HG03095 (cell line): ENCODE data around the gene CDH16.
"Not testable (repeated sequence)": the region's sequence is repeated elsewhere in the genome, so short reads cannot be mapped to it uniquely, and the experiment has no call there.

Source experiments
- ATAC-seq: cut with Tn5 transposase; IDR thresholded peaks from one replicate; pipeline ENCODE4 v1.9.1; 2021; ENCODE audit warnings: moderate library complexity; ENCODE audit not compliant: unreplicated experiment

CDH16 gene, protein sequence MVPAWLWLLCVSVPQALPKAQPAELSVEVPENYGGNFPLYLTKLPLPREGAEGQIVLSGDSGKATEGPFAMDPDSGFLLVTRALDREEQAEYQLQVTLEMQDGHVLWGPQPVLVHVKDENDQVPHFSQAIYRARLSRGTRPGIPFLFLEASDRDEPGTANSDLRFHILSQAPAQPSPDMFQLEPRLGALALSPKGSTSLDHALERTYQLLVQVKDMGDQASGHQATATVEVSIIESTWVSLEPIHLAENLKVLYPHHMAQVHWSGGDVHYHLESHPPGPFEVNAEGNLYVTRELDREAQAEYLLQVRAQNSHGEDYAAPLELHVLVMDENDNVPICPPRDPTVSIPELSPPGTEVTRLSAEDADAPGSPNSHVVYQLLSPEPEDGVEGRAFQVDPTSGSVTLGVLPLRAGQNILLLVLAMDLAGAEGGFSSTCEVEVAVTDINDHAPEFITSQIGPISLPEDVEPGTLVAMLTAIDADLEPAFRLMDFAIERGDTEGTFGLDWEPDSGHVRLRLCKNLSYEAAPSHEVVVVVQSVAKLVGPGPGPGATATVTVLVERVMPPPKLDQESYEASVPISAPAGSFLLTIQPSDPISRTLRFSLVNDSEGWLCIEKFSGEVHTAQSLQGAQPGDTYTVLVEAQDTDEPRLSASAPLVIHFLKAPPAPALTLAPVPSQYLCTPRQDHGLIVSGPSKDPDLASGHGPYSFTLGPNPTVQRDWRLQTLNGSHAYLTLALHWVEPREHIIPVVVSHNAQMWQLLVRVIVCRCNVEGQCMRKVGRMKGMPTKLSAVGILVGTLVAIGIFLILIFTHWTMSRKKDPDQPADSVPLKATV

DNA sequence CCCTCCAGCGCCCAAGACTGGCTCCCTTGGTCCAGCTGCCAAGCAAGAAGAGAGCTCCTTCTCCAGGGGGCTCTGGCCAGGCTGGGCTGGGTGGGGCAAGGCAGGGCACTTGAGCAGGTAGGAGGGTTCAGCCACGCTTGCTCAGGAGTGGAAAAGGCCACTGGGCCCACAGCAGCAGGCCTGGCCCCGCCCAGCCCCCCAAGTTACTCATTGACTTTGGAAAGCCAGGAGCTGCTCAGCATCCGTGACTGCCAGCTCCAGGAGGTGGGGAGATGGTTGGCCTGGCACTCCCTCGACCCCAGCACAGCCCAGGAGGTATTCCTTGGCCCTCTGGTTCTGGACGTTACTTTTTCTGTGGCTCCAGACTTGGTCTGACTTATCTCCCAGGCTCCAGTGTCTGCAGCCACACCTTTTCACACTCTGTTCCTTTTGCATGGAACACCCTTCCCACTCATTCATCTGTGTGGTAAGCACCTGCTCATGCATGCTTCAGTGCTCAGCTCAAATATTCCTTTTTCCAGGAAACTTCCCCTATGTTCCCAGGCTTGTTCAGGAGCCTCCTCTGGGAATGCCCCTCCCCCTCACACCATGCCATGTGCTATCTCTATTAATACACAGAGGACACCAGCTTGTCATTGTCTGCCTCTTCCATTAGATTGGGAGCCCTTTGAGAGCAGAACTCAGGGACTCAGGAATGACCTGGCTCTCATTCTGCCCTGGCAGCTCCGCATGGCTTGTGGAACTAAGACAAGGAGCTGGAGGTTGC lies at the start of gene CDH16:
Gene CDH16 (minus strand): TSS at position 83 of the 766 bp plus-strand sequence. CDS start 820 bp downstream, outside the sequence.
- no peak for ATAC-seq

DNA sequence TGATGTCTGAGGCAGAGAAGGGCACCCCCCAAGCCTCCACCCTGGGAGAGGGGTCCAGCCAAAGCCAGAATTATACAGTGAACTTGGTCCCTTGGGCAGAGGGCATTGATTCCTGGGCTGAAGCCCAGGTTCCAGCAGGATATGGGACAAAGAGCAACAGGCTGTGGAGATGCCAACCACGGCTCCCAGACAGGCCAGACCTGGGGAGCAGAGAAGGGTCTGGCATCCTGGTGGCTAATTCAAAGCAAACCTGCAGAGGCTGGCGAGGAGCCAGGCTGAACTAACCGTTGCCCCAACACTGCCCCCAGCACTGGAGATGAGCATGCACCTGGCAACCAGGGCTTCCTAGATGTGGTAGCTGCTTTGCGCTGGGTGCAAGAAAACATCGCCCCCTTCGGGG lies 45.4 kb upstream of the CDH16 start:
- ATAC-seq = no peak

GRCh38 chr16:66961914-66962313 lies 43.2 kb upstream of the CDH16 start:
- ATAC-seq = no peak

- ATAC-seq = peak; percentile 64
Measured at GRCh38 chr16:66961065-66961744, 42.5 kb upstream of the CDH16 start, which contains the start of gene CES3. Gene CES3 (plus strand): TSS chr16:66961266. CDS start chr16:66961308, 42 bp downstream.

- ATAC-seq = no peak
Measured at GRCh38 chr16:66960270-66960669, 41.6 kb upstream of the CDH16 start.

GRCh38 chr16:66959704-66960161 lies 41.0 kb upstream of the CDH16 start:
- no peak for ATAC-seq

DNA sequence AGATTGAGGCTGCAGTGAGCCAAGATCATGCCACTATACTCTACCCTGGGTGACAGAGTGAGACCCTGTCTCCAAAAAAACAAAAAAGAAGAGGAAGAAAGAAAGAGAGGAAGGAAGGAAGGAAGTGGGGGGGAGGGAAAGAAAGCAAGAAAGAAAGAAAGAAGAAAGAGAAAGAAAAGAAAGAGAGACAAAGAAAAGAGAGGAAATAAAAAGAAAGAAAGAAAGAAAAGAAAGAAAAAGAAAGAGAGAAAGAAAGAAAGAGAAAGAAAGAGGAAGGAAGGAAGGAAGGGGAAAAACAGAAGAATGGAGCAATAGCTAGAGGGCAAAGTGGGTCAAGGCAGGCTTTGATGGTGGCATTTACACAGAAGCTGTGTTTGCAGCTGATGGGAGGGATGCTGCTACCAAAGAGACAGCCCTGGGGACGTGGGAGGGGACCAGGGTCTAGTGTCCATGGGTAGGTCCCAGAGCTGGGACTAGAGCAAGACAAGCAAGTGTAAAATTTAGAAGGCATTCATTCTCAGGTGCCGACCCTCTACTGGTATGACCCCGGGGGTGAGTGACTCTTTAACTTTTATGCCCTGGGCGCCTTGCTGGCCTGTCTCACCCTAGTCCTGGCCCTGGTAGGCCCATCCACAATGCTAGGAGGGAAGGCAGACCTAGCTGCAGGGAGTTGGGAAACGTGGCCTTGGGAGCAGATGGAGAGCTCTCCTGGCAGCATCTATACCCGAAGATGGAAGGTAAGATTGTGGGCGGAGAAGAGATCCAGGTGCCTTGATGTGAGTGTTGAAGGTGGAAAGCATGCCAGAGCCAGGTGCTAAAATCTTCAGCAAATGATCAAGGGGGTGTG lies 40.4 kb upstream of the CDH16 start:
- ATAC-seq = no peak

DNA sequence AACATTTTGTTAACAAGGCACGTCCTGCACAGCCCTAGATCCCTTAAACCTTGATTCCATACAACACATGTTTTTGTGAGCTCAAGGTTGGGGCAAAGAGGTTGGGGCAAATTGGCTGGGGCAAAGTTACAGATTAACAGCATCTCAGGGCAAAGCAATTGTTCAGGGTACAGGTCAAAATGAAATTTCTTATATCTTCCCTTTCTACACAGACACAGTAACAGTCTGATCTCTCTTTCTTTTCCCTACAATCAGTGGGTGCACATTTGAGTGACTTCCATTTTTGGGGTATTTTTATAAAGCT lies 37.4 kb upstream of the CDH16 start:
- not testable (repeated sequence) for ATAC-seq

DNA sequence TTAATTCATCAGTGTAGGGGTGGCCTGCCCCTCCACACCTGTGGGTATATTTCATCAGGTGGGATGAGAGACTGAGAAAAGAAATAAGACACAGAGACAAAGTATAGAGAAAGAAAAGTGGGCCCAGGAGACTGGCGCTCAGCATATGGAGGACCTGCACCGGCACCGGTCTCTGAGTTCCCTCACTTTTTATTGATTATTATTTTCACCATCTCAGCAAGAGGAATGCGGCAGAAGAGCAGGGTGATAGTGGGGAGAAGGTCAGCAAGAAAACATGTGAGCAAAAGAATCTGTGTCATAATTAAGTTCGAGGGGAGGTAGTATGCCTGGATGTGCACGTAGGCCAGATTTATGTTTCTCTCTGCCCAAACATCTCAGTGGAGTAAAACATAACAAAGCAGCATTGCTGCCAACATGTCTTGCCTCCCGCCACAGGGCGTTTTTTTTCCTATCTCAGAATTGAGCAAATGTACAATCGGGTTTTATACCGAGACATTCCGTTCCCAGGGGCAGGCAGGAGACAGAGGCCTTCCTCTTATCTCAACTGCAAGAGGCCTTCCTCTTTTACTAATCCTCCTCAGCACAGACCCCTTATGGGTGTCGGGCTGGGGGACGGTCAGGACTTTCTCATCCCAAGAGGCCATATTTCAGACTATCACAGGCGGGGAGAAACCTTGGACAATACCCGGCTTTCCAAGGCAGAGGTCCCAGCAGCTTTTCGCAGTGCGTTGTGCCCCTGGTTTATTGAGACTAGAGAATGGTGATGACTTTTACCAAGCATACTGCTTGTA lies 36.9 kb upstream of the CDH16 start:
- ATAC-seq = not testable (repeated sequence)

DNA sequence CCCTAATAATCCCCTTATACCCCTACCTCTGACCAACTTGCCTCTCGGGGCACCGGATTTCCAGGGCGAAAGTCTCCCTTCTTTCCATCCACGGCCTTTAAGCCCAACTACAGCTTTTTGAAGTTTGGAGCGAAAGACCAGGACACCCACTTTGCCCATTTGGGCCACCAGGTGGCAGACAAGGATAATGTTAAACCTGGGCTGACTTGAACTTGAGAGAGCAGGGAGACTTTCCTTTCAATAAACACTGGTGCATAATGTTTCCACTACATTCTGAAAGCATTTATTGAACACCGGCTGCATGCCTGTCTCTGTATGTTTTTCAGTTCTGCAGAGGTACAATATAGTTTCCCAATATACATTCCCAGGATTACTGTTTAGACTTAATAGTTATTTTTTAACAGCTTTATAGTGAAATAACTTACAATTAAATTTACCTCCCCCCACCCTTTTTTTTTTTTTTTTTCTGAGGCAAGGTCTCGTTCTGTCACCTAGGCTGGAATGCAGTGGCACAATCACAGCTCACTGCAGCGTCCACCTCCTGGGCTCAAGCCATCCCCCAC lies 35.5 kb upstream of the CDH16 start:
- ATAC-seq = no peak

GRCh38 chr16:66953462-66954096 lies 34.9 kb upstream of the CDH16 start:
- ATAC-seq = no peak

- no peak for ATAC-seq
Measured at GRCh38 chr16:66952430-66953110, 33.9 kb upstream of the CDH16 start.

DNA sequence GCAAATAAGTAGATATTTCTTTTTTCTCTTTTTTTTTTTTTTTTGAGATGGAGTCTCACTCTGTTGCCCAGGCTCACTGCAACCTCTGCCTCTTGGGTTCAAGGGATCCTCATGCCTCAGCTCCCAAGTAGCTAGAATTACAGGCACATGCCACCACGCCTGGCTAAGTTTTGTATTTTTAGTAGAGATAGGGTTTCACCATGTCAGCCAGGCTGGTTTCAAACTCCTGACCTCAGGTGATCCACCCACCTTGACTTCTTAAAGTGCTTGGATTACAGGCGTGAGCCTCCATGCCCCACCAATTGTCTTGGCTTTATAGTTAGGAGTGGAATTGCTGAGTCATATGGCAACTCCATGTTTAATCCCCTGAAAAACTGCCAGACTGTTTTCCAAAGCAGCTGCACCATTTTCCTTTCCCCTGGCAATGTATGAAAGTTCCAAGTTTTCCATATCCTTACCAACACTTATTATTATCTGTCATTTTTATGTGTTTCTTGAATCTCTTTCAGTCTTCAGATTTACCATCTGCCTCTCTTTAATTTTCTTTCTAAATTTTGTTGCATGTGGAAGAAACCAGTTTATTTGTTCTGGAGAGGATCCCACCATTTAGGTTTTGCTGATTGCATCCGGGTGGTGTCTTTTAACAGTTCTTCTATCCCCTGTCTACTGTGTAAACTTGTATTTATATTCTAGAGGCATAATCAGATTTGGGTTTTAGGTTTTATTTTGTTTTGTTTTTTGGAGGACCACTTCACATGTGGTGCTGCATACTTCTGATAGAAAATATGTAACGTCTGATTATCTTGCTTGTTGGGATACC lies 32.5 kb upstream of the CDH16 start:
- no peak for ATAC-seq

GRCh38 chr16:66950437-66950836 lies 31.8 kb upstream of the CDH16 start:
- ATAC-seq = peak; percentile 41

- no peak for ATAC-seq
Measured at GRCh38 chr16:66949472-66949871, 30.8 kb upstream of the CDH16 start.

DNA sequence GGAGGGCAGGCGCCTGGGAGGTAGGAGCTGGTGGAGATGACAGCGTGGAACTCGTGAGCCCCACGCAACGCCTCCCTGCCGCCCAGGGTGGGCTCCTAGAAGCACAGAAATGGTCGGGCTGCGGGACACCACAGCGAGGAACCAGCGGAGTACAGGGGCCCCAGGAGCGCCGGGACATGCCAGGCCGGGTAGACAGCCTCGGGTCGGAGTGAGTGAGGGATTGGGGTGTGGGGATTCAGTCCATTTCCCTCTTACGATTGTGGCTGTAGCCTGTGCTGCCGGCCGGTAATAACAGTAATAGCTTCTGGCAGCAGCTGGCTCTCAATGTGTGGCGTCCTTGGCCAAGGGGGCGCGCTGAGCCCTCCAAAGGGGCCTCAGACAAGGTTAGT lies 30.1 kb upstream of the CDH16 start:
- no peak for ATAC-seq
